Bronchial epithelial cell (primary cell): Measurements from ENCODE around the gene CHRD. TPM values are rescaled to one million over a fixed set of nuclear protein-coding genes. Genes with fewer than 3 reads are reported as not detected.
A peak's percentile ranks its signal among the peaks of the same experiment; 100 is the strongest.
"Not testable (repeated sequence)": the region's sequence is repeated elsewhere in the genome, so short reads cannot be mapped to it uniquely, and the experiment has no call there.

Experiments used
- DNase-seq: peaks from one replicate; pipeline ENCODE4 v3.0.0-alpha.2; 2010; ENCODE audit warnings: low read depth
- FAIRE-seq: peaks from 2 replicates; lab custom pipeline; 2011; peaks lifted over from hg19 to GRCh38; lab: Jason Lieb, UNC
- H3K27me3 ChIP-seq: 2 replicates; pipeline ENCODE4 v1.5.1; 2011; ENCODE audit warnings: low read length; ENCODE audit not compliant: control insufficient read depth, insufficient read depth
- H3K36me3 ChIP-seq: 2 replicates; pipeline ENCODE4 v1.5.1; 2011; ENCODE audit warnings: low read length; ENCODE audit not compliant: control insufficient read depth, insufficient read depth
- H3K4me3 ChIP-seq: 2 replicates; pipeline ENCODE4 v1.5.1; 2011; ENCODE audit warnings: mild to moderate bottlenecking, low read depth, low read length, control low read depth
- total RNA-seq: library from RNA; depleted of rRNA; stranded (reverse); fragments of >200 nt; gene quantifications from 2 replicates; pipeline ENCODE4 v1.2.1, GENCODE V29; 2014
- TF ChIP-seq, protein P1 (sequence below): IDR thresholded peaks from 2 replicates; pipeline ENCODE4 v1.5.1; 2011; ENCODE audit warnings: mild to moderate bottlenecking, moderate library complexity, low read length, control low read depth, inconsistent platforms; ENCODE audit not compliant: insufficient read depth, severe bottlenecking

CHRD gene
- total RNA-seq, 1 donor from 2014 or later, result not detected

DNA sequence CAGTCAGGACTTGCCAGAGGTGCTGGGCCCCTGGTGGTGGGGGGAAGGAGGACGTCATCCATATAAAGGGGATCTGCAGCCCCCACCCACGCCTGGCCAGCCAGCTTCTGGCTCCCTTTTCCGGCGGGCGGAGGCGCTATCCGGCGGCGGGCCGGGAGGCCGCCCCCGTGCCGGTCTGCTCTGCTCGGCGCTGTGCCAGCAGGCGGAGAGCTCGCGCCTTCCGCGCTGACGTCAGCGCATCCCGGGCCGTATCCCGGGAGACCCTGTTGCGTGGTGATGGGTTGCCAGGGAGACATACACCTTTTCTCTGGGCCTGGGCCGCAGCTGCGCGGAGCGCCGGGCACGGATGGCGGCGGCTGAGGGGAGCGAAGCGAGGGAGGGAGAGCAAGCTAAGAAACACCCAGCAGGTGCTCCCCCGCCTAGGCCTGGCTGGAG is 41.3 kb upstream of the CHRD start:
- no peaks in the 10 kb centered on the region for H3K27me3 ChIP-seq
- peak; percentile 68 for DNase-seq
- peaks cover 25% of the 10 kb centered on the region for H3K36me3 ChIP-seq
- TF ChIP-seq, protein P1, sequence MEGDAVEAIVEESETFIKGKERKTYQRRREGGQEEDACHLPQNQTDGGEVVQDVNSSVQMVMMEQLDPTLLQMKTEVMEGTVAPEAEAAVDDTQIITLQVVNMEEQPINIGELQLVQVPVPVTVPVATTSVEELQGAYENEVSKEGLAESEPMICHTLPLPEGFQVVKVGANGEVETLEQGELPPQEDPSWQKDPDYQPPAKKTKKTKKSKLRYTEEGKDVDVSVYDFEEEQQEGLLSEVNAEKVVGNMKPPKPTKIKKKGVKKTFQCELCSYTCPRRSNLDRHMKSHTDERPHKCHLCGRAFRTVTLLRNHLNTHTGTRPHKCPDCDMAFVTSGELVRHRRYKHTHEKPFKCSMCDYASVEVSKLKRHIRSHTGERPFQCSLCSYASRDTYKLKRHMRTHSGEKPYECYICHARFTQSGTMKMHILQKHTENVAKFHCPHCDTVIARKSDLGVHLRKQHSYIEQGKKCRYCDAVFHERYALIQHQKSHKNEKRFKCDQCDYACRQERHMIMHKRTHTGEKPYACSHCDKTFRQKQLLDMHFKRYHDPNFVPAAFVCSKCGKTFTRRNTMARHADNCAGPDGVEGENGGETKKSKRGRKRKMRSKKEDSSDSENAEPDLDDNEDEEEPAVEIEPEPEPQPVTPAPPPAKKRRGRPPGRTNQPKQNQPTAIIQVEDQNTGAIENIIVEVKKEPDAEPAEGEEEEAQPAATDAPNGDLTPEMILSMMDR, result peak; percentile 5
- FAIRE-seq, result no peak
- peak overlapping the region; percentile 7 for H3K4me3 ChIP-seq

DNA sequence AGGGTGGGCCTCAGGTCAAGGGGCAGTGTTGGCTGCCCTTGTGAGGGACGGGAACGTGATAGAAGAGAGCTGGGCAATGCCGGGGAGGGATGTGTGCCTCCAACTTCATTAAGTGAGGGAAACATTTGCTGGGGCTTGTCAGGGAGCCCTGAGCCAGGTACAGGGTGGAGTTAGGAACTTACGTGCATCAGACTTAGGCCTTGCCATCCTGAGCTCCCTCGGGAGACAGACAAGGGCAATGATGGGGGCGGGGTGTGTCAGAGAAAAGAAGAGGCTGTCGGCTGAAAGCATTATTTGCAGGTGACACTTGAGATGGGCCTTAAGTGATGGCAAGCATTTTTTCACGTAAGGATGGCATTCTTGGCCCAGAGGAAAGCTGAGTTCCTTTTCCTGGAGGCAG is 40.9 kb upstream of the CHRD start:
- Histone ChIP-seq H3K36me3 (peaks cover 25% of the 10 kb centered on the region), H3K4me3 (peak overlapping the region; percentile 7), H3K27me3 (no peaks in the 10 kb centered on the region)
- FAIRE-seq (no peak), DNase-seq (peak; percentile 37)
- TF ChIP-seq, protein P1, result no peak

DNA sequence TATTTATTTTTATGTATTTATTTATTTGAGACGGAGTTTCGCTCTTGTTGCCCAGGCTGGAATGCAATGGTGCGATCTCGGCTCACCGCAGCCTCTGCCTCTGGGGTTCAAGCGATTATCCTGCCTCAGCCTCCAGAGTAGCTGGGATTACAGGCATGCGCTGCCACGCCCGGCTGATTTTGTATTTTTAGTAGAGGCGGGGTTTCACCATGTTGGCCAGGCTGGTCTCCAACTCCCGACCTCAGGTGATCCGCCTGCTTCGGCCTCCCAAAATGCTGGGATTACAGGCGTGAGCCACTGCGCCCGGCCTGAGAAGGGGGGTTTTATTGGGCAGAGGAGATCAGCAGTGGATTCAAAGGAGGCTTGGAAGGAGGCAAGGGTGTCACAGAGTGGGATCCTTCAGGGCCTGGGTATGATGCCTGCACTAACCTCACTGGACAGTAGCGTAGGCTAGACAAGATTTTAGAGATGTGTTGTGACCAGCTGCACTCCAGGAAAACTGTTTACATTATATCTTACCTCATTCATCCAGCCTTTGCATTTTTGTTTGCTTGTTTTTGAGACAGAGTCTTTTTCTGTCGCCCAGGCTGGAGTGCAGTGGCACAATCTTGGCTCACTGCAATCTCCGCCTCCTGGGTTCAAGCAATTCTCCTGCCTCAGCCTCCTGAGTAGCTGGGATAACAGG is 40.3 kb upstream of the CHRD start:
- not testable (repeated sequence) for H3K4me3 ChIP-seq, FAIRE-seq
- H3K36me3 ChIP-seq, result peaks cover 27% of the 10 kb centered on the region

DNA sequence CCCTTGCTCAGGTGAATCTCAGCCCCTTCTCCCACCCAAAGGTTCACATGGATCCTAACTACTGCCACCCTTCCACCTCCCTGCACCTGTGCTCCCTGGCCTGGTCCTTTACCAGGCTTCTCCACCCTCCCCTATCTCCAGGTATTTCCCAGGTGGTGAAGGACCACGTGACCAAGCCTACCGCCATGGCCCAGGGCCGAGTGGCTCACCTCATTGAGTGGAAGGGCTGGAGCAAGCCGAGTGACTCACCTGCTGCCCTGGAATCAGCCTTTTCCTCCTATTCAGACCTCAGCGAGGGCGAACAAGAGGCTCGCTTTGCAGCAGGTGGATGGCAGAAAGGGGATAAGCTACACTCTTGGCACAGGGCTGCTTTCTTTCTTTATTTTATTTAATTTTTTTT is 37.9 kb upstream of the CHRD start:
- Histone ChIP-seq H3K4me3 (no peak overlapping the region), H3K27me3 (no peaks in the 10 kb centered on the region), H3K36me3 (peaks cover 23% of the 10 kb centered on the region)
- TF ChIP-seq, protein P1, result no peak
- peak; percentile 85 for FAIRE-seq
- peak; percentile 84 for DNase-seq

More for the DNA sequence above, 40.3 kb upstream of the CHRD start:
- H3K27me3 ChIP-seq, DNase-seq: not testable (repeated sequence)

DNA sequence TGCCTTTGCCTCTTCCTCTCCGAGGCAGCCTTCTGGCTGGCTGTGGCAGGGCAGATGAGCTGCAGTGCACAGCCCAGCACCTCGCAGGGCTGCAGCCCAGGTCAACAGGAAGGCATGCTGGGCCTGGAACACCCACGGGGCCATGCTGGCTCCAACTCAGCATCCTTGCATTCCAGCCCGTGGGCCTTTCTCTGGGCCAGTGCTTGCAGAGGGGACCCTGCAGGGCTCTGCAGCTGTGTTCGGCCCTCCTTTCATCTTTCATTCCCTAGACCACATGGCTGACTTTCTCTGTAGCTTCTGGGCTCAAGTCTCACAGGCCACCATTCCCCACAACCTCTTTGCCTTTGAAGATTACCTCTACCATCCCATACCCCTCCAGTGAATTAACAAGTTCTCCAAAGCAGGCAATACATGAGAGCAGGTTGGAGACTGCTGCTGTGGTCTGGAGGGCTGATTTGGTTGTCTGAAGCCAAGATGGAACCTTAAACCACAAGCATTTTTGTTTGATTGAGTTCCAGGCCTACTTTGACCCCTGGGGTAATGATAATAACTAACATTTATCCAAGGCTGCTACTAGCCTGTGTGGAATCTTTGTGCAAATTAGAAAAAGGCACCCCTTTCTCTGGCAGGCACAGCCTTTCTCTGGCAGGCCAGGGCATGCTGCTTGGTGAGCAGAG is 36.5 kb upstream of the CHRD start:
- Histone ChIP-seq H3K36me3 (peaks cover 23% of the 10 kb centered on the region), H3K4me3 (no peak overlapping the region), H3K27me3 (no peaks in the 10 kb centered on the region)
- FAIRE-seq (no peak), DNase-seq (no peak)
- TF ChIP-seq, protein P1, result no peak

DNA sequence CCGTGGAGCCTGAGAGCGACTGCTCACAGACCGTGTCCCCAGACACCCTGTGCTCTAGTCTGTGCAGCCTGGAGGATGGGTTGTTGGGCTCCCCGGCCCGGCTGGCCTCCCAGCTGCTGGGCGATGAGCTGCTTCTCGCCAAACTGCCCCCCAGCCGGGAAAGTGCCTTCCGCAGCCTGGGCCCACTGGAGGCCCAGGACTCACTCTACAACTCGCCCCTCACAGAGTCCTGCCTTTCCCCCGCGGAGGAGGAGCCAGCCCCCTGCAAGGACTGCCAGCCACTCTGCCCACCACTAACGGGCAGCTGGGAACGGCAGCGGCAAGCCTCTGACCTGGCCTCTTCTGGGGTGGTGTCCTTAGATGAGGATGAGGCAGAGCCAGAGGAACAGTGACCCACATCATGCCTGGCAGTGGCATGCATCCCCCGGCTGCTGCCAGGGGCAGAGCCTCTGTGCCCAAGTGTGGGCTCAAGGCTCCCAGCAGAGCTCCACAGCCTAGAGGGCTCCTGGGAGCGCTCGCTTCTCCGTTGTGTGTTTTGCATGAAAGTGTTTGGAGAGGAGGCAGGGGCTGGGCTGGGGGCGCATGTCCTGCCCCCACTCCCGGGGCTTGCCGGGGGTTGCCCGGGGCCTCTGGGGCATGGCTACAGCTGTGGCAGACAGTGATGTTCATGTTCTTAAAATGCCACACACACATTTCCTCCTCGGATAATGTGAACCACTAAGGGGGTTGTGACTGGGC is 35.1 kb upstream of the CHRD start:
- Histone ChIP-seq H3K27me3 (no peaks in the 10 kb centered on the region), H3K36me3 (peaks cover 23% of the 10 kb centered on the region), H3K4me3 (no peak overlapping the region)
- TF ChIP-seq, protein P1, result no peak
- DNase-seq, result no peak
- FAIRE-seq, result no peak
